ENCODE data around the gene MAP4K2.

Gene MAP4K2

DNA sequence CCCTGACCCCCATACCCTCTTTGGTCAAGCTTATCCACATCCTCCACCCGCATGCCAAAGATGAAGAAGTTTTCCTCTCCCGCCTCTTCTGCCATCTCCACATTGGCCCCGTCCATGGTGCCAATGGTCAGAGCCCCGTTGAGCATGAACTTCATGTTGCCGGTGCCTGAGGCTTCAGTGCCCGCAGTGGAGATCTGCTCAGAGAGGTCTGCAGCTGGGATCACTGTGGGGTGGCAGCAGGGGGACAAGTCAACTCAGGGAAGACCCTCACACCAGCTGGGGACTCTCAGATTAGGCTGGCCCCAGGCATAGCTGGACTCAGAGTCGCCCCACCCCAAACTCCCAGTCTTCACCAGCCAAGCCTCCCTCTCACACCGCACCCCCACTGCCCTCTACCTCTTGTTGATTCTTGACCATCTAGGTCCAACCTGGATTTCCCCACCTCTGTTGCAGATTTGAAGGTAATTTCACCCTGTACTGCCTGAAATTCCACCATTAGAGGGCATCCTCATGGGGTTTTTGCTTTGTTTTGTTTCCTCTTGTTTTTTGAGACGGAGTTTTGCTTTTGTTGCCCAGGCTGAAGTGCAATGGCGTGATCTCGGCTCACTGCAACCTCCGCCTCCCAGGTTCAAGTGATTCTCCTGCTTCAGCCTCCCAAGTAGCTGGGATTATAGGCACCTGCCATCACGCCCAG, 52.5 kb downstream of the MAP4K2 start:
- peaks cover 10 to 11% of the 10 kb centered on the region in 2 experiments for H3K4me1 ChIP-seq (ENCODE audit: control insufficient read depth in 1 of 2, insufficient read depth in 1 of 2, low read depth in 1 of 2, low read length in 1 of 2)
- H3K9me3 ChIP-seq, result no peaks in the 10 kb centered on the region
- H3K27ac ChIP-seq, result peak overlapping the region; percentile 14
- H3K36me3 ChIP-seq, result peaks cover 59% of the 10 kb centered on the region
- TF ChIP-seq, protein P1, sequence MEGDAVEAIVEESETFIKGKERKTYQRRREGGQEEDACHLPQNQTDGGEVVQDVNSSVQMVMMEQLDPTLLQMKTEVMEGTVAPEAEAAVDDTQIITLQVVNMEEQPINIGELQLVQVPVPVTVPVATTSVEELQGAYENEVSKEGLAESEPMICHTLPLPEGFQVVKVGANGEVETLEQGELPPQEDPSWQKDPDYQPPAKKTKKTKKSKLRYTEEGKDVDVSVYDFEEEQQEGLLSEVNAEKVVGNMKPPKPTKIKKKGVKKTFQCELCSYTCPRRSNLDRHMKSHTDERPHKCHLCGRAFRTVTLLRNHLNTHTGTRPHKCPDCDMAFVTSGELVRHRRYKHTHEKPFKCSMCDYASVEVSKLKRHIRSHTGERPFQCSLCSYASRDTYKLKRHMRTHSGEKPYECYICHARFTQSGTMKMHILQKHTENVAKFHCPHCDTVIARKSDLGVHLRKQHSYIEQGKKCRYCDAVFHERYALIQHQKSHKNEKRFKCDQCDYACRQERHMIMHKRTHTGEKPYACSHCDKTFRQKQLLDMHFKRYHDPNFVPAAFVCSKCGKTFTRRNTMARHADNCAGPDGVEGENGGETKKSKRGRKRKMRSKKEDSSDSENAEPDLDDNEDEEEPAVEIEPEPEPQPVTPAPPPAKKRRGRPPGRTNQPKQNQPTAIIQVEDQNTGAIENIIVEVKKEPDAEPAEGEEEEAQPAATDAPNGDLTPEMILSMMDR (IDR thresholded peaks at IDR 0.05), result no peak
- H3K27me3 ChIP-seq, result no peaks in the 10 kb centered on the region
- H3K4me3 ChIP-seq (ENCODE audit: low read depth in 1 of 2, low read length in 1 of 2), result no peak overlapping the region

DNA sequence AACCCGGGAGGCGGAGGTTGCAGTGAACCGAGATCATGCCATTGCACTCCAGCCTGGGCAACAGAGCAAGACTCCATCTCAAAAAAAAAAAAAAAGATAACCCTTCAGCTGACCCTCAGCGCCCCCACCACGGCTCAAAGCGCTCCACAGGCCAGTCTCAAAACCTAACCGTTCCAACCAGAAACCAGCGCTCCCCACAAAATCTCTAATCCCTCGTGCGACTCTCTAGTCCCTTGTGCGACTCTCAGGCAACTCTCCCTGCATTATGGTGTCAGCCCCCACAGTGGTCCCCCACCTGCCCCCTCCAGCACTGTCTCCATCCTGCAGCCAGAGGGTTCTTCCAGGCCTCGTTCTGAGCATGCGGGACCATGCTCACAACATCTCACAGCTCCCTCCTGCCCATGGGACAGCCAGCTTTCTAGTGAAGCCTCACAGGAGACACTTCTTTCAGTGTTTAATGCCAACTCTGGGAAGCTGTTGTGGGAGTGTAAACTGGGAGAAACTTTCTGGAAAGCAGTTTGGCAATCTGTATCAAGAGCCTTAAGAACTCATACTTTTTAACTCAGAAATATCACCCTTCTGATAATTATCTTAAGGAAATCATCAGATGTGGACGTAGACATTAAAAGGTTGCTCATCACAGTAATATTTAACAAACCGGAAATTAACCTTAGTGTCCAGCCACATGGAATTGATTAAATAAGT, 54.9 kb downstream of the MAP4K2 start:
- no peaks in the 10 kb centered on the region for H3K9me3 ChIP-seq
- H3K27me3 ChIP-seq, result no peaks in the 10 kb centered on the region
- no peak overlapping the region for H3K4me3 ChIP-seq (ENCODE audit: low read depth in 1 of 2, low read length in 1 of 2)
- H3K4me1 ChIP-seq (ENCODE audit: control insufficient read depth in 1 of 2, insufficient read depth in 1 of 2, low read depth in 1 of 2, low read length in 1 of 2), result peaks cover 20 to 24% of the 10 kb centered on the region in 2 experiments
- peaks cover 35% of the 10 kb centered on the region for H3K36me3 ChIP-seq
- TF ChIP-seq, protein P1 (IDR thresholded peaks at IDR 0.05), result no peak
- peak overlapping the region; percentile 100 for H3K27ac ChIP-seq

DNA sequence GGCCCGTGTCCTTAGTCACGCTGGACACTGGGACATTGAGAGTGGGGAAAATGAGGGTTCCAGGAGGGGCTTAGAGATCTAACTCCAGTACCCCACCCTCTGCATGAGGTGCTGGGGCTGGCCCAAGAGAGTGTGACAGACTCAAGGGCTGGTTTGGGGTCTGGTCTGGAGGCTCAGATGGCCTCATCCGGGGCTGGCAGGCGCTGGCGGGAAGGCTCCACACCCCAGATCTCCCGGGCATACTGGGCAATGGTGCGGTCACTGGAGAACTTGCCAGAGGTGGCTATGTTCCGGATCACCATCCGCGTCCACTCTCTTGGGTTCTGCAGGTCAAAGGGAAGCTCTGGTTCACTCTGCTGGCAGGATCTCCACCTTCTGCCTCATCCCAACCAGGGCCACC, 56.5 kb downstream of the MAP4K2 start:
- H3K27ac ChIP-seq, result peak overlapping the region; percentile 100
- H3K27me3 ChIP-seq, result no peaks in the 10 kb centered on the region
- TF ChIP-seq, protein P1 (IDR thresholded peaks at IDR 0.05), result no peak
- H3K4me1 ChIP-seq (ENCODE audit: control insufficient read depth in 1 of 2, insufficient read depth in 1 of 2, low read depth in 1 of 2, low read length in 1 of 2), result peaks cover 29 to 31% of the 10 kb centered on the region in 2 experiments
- H3K9me3 ChIP-seq, result no peaks in the 10 kb centered on the region
- H3K4me3 ChIP-seq (ENCODE audit: low read depth in 1 of 2, low read length in 1 of 2), result peak overlapping the region; percentile 82 to 98
- H3K36me3 ChIP-seq, result peaks cover 20% of the 10 kb centered on the region

DNA sequence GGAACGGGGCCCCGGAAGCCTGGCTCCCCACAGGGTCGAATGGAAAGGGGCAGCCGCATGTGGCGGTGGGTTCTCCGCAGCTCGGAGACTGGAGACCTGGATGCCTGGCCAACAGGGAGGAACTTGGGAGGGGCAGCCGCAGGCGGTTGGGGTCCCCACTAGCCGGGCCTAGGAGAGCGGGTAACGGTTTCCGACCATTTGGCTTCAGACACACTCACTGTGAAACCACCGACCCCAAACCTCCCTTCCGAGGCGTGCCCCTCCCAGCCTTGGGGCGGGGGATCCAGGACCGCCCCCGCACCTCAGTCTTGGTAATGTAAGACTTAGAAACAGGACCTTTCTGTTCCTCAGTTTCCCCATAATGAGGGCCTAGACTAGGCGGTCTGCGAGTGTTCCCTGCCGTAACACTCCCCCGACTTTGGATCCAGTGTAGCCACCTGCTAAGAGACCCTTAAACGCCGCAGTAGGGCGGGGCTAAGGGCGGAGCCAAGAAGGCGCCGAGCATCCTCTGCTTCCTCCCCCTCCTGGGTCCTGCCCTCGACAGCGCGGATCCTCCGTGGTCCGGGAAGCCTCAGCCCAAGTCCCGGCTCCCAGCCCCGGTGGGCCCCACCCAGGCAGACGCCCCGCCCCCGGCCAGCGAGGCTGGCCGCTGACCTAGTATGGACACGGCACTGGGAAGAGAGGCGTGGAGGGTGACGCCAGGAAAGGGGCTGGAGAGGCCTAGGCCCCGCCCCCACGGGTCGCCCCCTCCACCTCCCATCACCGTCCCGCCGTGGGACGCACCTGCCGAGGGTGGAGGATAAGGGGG, 57.3 kb downstream of the MAP4K2 start:
- Histone ChIP-seq H3K4me3 (ENCODE audit: low read depth in 1 of 2, low read length in 1 of 2) (peak overlapping the region; percentile 82 to 98), H3K4me1 (ENCODE audit: control insufficient read depth in 1 of 2, insufficient read depth in 1 of 2, low read depth in 1 of 2, low read length in 1 of 2) (peaks cover 35 to 38% of the 10 kb centered on the region in 2 experiments), H3K9me3 (no peaks in the 10 kb centered on the region), H3K27me3 (no peaks in the 10 kb centered on the region), H3K36me3 (peaks cover 20% of the 10 kb centered on the region), H3K27ac (peak overlapping the region; percentile 100)
- TF ChIP-seq, protein P1 (IDR thresholded peaks at IDR 0.05), result no peak

DNA sequence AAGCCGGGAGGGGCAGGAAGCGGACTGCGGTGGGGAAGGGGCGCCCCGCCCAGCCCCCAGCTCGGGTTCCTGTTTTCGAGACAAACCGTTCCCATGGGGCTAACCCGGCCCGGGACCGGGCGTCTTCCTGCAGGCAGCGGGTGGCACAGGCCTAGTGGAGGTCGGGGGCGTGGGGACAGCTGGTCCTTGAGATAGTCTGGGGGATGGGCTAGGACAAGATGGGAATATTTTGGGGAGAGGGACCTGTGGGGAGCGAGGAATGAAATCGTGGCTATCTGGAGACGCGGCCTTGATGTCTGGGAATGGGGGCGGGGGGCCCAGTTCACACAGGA, 57.9 kb downstream of the MAP4K2 start:
- Histone ChIP-seq H3K9me3 (no peaks in the 10 kb centered on the region), H3K4me1 (ENCODE audit: control insufficient read depth in 1 of 2, insufficient read depth in 1 of 2, low read depth in 1 of 2, low read length in 1 of 2) (peaks cover 35 to 40% of the 10 kb centered on the region in 2 experiments), H3K27me3 (no peaks in the 10 kb centered on the region), H3K27ac (peak overlapping the region; percentile 100), H3K36me3 (peaks cover 20% of the 10 kb centered on the region), H3K4me3 (ENCODE audit: low read depth in 1 of 2, low read length in 1 of 2) (peak overlapping the region; percentile 82 to 98)
- TF ChIP-seq, protein P1 (IDR thresholded peaks at IDR 0.05), result peak; percentile 32

Measured in neutrophil (primary cell).